NT2/D1 (cell line): ENCODE measurements around the gene RPTOR.

Experiments
- DNase-seq: peaks from one replicate; pipeline ENCODE4 v3.0.0-alpha.2; 2011; ENCODE audit warnings: low read depth, low spot score
- H3K27me3 ChIP-seq: 2 replicates; pipeline ENCODE4 v1.6.0; 2011; ENCODE audit warnings: mild to moderate bottlenecking; ENCODE audit not compliant: insufficient read length, insufficient read depth
- H3K36me3 ChIP-seq: 2 replicates; pipeline ENCODE4 v1.6.1; 2011; ENCODE audit warnings: mild to moderate bottlenecking, low read length, mixed read lengths; ENCODE audit not compliant: insufficient read depth, insufficient read length
- H3K4me1 ChIP-seq: 2 replicates; pipeline ENCODE4 v1.5.1; 2011; ENCODE audit not compliant: insufficient read depth, insufficient read length
- H3K4me3 ChIP-seq: 2 replicates; pipeline ENCODE4 v1.5.1; 2011; ENCODE audit warnings: low read depth; ENCODE audit not compliant: insufficient read length
- H3K9ac ChIP-seq: 2 replicates; pipeline ENCODE4 v1.6.0; 2011; ENCODE audit warnings: low read depth; ENCODE audit not compliant: insufficient read length
- H3K9me3 ChIP-seq: 2 replicates; pipeline ENCODE4 v1.5.1; 2011; ENCODE audit warnings: mild to moderate bottlenecking, low read length; ENCODE audit not compliant: insufficient read depth
- SUZ12 ChIP-seq: IDR thresholded peaks from 2 replicates; pipeline ENCODE4 v1.6.1; 2011; ENCODE audit not compliant: insufficient read length, insufficient read depth; ENCODE audit errors: extremely low read depth
- YY1 ChIP-seq: IDR thresholded peaks from 2 replicates; pipeline ENCODE4 v1.6.1; 2011; ENCODE audit not compliant: insufficient read length, insufficient read depth
- ZNF274 ChIP-seq: IDR thresholded peaks from 2 replicates; pipeline ENCODE4 v1.6.1; 2011; ENCODE audit warnings: mild to moderate bottlenecking, low read depth, low read length

Gene RPTOR

DNA sequence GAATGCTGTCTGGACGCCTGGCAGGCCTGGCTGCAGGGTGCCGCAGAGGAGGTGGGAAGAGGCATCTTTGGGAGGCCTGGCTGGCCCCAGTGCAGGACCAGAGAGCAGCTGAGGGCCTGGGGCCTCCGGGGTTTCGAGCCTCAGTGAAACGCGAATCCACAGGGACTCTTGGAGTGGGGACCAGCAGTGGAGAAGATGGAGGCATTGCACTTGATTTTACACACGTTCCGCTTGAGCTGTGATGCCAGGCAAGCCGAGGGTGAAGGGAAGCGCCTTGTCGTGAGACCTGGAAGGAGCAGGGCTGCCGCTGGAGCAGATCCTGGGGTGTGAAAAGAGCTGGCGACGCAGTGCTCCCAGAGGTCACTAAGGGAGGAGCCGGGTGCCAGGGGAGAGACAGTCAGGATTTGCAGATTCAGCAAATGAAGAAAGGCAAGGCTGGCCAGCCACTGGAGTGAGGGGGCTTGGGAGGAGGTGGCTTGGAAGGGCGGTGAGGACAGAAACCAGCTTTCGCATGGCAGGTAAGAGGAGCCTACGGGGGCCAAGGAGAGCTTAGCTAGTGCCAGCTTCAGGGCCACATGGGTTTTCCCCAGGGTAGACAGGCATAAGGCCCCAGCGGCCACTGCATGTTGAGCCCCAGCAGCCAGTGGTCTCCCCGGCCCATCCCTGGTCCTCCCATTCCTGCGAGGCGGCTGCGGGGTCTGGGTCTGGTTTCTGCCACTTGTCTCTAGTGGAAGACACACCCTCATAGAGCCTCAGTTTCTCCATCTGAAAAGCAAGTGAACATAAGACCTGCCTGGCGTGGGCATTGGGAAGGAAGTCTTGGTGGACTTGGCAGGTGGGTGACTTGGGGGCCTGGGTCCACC lies 271.8 kb downstream of the RPTOR start:
- Histone ChIP-seq H3K27me3 (no peaks in the 10 kb centered on the region), H3K4me3 (no peak overlapping the region), H3K36me3 (peaks cover 10% of the 10 kb centered on the region), H3K9ac (no peak overlapping the region), H3K9me3 (no peaks in the 10 kb centered on the region), H3K4me1 (peaks cover 7% of the 10 kb centered on the region)
- DNase-seq: no peak
- no peak for TF ChIP-seq SUZ12
- TF ChIP-seq ZNF274: no peak
- TF ChIP-seq YY1: no peak

GRCh38 chr17:80817321-80817845 lies 272.7 kb downstream of the RPTOR start:
- Histone ChIP-seq H3K36me3 (peaks cover 14% of the 10 kb centered on the region), H3K9me3 (no peaks in the 10 kb centered on the region), H3K9ac (no peak overlapping the region), H3K4me1 (peaks cover 7% of the 10 kb centered on the region), H3K27me3 (no peaks in the 10 kb centered on the region), H3K4me3 (no peak overlapping the region)
- no peak for TF ChIP-seq YY1
- DNase-seq: no peak

GRCh38 chr17:80817861-80818260 lies 273.2 kb downstream of the RPTOR start:
- DNase-seq: no peak
- H3K27me3 ChIP-seq: no peaks in the 10 kb centered on the region

DNA sequence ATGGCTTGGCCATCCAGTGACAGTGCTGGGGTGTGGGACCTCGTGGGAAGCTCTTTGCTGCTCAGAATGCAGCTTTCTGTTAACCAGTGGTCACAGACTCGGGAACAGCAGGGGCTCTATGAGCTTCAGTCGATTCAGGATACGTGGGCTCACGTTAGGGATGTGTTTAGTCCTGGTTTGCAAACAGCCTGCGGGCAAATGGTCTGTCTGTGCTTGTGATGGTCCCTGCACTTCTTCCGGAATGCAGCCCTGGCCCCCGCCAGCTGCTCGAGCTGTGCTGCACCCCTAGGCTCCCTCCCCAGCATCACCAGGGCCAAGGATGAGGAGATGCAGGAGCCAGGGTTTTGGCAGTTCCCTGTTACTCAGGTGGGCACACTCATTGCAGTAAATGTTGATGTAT lies 274.2 kb downstream of the RPTOR start:
- Histone ChIP-seq H3K9me3 (no peaks in the 10 kb centered on the region), H3K36me3 (peaks cover 22% of the 10 kb centered on the region), H3K4me3 (no peak overlapping the region), H3K4me1 (peaks cover 7% of the 10 kb centered on the region), H3K9ac (no peak overlapping the region), H3K27me3 (no peaks in the 10 kb centered on the region)
- TF ChIP-seq YY1: no peak
- no peak for TF ChIP-seq SUZ12
- TF ChIP-seq ZNF274: no peak
- DNase-seq: no peak

More at GRCh38 chr17:80817861-80818260, 273.2 kb downstream of the RPTOR start:
- TF ChIP-seq YY1 (no peak), ZNF274 (no peak), SUZ12 (no peak)
- Histone ChIP-seq H3K9ac (no peak overlapping the region), H3K4me3 (no peak overlapping the region), H3K9me3 (no peaks in the 10 kb centered on the region), H3K36me3 (peaks cover 13% of the 10 kb centered on the region), H3K4me1 (peaks cover 7% of the 10 kb centered on the region)

GRCh38 chr17:80819422-80820164 lies 275.0 kb downstream of the RPTOR start:
- DNase-seq: no peak
- Histone ChIP-seq H3K4me3 (no peak overlapping the region), H3K4me1 (peaks cover 7% of the 10 kb centered on the region), H3K9me3 (no peaks in the 10 kb centered on the region), H3K27me3 (no peaks in the 10 kb centered on the region), H3K9ac (no peak overlapping the region), H3K36me3 (peaks cover 22% of the 10 kb centered on the region)
- TF ChIP-seq YY1 (no peak), ZNF274 (no peak), SUZ12 (no peak)

DNA sequence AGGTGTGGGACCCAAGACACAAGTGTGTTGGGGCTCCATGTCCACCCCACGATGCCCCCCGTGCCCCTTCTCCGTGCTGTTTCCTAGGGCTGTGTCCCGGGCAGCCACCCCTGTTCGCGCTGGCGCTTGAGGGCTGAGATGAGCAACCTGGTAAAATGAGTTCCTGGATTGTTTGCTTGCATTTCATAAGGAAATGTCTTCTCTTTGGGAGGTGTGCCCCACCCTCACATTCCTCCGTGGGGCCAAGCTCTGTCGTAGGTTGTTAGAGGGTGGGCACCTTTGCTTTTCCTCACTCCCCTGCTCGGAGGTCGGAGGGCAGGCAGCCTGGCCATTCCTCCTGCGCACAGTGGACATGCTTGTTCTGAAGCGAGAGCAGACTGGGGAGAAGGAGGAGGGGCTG lies 275.7 kb downstream of the RPTOR start:
- Histone ChIP-seq H3K36me3 (peaks cover 26% of the 10 kb centered on the region), H3K9ac (no peak overlapping the region), H3K9me3 (no peaks in the 10 kb centered on the region), H3K4me3 (no peak overlapping the region), H3K27me3 (no peaks in the 10 kb centered on the region), H3K4me1 (peaks cover 7% of the 10 kb centered on the region)
- DNase-seq: no peak
- no peak for TF ChIP-seq SUZ12
- no peak for TF ChIP-seq ZNF274
- no peak for TF ChIP-seq YY1

- no peak for DNase-seq
- Histone ChIP-seq H3K36me3 (peaks cover 35% of the 10 kb centered on the region), H3K4me3 (no peak overlapping the region), H3K4me1 (peaks cover 6% of the 10 kb centered on the region), H3K9ac (peak overlapping the region; percentile 11), H3K9me3 (no peaks in the 10 kb centered on the region), H3K27me3 (peaks cover 12% of the 10 kb centered on the region)
- TF ChIP-seq ZNF274 (no peak), YY1 (no peak), SUZ12 (no peak)
Measured at GRCh38 chr17:80821546-80821945, 276.9 kb downstream of the RPTOR start.
